Right kidney (tissue), 1 donor: ENCODE data around the gene COA8.
A peak's percentile ranks its signal among the peaks of the same experiment; 100 is the strongest.

Experiments
- DNase-seq: peaks from one replicate; pipeline ENCODE4 v3.0.0-alpha.2; 2016

The COA8 gene

GRCh38 chr14:103547455-103547940 is 15.3 kb upstream of the COA8 start:
- no peak for DNase-seq

DNA sequence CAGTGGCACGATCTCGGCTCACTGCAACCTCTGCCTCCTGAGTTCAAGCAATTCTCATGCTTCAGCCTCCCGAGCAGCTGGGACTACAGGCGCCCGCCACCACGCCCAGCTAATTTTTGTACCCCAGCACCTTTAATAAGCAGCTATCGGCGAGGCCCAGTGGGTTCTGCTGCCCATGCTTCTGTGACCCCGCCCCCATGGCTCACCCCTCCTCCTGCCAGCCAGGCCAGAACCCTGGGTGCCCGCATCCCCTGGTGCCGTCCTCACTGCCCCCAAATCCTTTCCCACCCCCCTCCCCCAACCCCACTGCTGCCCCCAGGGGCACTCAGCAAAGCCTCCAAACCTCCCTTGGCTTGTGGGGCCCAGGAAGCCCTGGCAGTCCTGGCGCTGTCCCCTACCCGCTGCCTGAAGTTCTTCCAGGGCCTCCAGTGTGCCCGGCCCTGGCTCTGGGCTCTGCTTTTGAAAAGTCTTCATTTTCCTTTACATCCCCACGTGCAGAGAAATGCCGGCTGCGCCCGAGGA is 14.8 kb upstream of the COA8 start:
- DNase-seq, result no peak

DNA sequence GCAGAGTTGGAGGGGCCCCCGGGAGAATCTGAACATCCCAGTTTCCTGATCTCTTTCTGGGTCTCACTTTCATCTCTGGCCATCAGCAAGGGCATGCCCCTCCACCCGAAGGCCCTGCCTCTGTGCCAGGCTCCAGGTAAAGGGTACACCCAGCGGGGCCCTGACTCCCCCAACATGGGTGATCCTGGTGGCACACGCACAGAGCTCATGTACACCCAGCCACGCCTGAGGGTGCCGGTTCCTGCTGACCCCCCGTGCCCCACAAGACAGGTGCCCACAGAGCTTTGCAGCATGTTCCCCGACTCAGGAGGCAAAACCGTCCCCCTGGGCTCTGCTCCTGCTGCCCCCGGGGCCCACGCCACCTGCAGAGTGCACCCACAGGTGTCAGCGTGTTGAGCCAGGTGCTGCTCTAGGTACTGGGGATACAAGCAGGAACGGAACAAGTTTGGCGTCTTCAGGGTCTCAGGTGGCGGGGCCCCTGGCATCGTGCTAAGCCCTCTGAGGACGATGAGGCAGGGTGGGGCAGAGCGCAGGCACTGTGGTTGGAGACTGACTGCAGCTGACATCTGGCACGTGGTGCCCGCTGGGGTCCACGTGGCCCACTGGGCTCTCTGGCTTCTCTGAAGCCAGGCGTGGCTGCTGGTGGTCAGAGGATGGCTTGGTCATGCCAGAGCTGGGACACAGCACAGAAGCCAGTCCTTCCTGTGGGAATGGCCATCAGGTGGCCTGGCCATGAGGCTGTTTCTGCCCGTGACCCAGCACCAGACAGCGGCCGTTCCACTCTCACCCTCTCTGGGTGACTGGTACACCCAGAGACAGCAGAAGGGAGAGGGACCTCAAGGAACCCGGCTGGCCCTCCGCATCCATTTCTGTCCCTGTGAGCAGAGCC is 14.1 kb upstream of the COA8 start:
- no peak for DNase-seq

- DNase-seq, result no peak
Measured at GRCh38 chr14:103549361-103550311, 13.1 kb upstream of the COA8 start.

- peak; percentile 74 for DNase-seq
Measured at GRCh38 chr14:103550451-103551337, 12.1 kb upstream of the COA8 start.

GRCh38 chr14:103551338-103551762 is 11.4 kb upstream of the COA8 start:
- peak; percentile 68 for DNase-seq

DNA sequence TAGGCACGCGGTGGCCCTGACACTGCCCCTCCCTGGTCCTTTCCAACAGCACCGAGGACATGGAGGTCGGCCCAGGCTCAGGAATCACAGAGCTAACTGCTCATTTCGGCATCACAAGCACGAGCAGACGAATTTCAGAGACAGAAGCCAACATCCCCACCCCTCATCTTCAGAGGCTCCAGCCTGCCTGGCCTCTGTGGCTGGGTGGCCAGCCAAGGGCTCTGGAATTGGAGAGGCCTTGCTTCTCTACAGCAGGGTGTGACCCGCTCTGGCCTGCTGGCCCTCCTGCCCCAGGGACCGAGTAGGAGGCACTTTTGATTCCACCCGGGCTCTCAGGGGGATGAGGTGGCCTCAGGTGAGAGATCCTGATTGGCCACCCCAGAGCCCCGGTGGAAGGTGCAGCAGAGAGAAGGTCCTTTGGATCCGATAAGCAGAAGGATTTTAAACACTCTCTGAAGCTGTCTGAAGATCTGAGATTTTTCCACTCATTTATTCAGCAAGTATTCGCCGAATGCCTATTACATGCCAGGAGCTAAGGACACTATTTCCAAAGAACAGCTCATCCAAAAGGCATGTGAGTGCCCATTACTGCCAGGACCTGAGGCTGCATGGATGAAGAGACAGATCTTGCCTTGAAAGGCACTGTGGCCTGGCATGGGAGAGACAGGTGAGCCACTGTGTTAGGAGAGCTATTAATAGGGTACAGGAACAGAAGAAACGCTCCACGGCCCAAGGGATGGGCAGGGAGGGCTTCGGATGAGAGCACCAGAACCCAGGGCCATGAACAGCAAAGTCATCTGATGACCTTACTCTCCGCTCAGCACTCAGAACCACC is 10.5 kb upstream of the COA8 start:
- DNase-seq, result no peak

DNA sequence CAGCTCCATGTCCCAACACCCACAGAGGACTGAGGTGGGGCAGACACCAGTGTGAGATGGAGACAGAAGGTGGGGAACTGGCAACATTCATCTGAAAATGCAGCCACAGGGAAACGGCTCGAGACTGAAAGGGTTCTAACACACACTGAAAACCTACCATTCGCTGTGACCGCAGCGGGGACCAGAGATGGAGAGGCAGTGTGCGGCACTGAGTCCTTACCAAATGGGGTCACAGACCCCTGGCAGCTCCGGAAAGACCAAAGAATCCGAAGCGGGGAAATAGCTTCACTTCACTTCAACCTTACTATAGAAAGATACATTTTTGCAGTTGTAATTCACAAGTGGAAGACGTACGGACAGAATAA is 9.9 kb upstream of the COA8 start:
- no peak for DNase-seq

DNA sequence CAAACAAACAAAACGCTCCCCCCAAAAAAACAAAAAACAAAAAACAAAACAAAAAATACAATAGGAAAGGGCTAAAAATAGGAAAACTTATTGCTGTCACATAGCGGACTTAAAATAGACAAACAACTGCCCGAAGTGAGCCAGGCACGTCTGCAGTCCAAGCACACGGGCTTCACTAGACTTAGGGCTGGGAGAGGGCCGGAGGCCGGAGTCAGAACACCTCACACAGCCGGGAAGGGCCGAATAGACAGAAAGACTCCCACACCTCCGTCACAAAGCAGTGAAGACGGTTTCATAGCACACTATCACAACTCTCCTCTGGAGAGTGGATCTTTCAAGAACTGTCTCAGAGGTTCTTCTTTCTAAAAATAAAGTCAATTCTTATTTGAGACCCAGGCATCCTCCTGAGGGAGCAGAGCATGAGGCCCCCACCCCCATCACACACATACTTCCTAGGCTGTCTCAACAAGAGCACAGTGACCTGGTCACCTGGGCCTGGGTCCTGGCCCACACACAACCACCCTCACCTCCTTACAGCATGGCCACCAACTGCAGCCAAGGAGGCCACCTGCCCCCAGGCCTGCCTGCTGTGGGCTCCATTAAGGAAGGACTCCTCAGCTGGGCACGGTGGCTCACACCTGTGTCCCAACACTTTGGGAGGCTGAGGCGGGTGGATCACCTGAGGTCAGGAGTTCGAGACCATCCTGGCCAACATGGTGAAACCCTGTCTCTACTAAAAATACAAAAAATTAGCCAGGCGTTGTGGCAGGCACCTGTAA is 7.0 kb upstream of the COA8 start:
- no peak for DNase-seq

DNA sequence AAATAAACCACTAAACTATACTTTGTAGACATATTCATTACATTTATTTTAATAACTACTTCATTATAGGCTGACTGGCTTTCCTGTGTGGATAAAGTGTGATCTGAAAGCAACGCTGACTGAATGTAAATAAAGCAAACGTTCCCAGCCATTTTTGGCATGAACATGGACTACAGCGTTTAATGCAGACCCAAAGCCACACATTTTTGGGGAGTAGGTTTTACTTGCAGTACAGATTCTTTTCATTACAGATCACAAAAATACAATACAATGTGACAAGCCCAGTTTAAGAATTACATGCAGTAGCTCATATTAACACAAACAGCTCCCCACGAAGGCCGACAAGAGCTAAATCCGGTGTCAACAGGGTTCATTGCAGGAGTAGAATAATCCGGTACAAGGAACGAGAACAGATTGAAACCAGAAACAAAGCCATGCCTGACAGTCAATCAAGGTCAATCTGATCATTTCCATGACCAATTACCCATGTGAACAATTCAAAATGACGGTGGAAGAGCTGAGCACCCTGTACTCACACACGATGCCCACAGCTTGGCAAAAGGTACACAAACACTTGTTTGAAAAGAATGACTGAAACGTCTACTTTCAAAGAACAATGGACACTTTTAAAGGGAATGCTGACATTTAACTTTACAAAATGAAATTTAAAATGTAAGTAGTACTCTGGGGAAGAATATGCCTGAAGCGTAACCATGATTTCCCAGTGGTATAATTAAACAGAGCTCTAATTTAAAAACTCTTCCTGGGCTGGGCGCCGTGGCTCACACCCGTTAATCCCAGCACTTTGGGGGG is 5.6 kb upstream of the COA8 start:
- no peak for DNase-seq

- peak; percentile 34 for DNase-seq
Measured at GRCh38 chr14:103558071-103558882, 4.5 kb upstream of the COA8 start.

- DNase-seq, result no peak
Measured at GRCh38 chr14:103559766-103560165, 3.0 kb upstream of the COA8 start.

DNA sequence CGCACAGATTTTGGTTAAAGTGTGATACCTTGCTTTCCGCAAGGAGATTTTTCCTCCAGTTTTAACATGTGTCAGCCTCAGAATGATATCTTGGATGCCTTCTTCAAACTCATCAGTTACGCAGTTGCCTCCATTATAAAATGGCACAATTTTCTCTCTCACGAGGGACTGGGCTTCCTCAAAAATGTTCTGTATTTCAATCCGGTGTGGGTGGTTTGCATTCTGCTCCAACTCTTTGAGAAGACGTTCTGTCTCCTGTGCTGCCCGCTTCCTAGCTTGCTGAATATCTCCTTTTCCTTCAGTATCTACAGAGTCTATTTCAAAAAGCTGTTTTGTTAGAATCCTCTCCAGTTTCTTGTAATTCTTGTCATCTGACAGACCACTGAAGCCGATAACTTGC is 2.1 kb upstream of the COA8 start:
- no peak for DNase-seq

DNA sequence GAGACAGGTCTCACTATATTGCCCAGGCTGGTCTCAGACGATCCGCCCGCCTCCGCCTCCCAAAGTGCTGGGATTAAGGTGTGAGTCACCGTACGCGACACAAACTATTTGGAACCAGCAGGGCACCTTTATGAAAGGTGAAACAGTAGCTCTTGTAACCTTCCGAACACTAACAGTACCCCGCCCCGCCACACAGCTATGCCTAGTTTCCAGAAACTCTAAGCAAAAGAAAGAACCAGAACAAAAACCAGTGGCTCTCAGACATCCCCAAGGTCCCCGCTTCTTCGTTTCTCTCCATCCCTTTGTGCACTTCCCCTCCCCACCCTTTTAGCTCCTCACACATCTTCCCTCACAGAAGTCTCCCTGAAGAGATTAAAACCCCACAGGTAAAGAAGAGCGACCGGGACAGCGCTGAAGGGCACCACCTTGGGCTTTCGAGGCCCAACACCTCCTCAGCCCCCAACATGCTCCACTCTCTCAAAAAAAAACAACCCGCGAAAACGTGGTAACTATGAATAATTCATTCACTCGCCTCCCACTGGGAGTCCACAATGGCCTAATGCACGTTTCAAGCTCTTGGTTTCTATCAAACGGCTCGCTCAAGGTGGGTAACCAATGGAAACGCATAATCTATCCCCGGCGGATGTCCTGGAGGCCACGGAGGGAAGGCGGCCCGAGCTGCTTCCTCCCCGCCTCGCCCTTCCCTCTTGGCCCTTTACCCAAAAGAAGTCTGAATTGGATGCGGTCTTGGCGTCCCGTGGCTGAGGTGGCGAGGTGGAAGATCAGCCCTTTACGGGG is 1.2 kb upstream of the COA8 start:
- DNase-seq, result peak; percentile 34

DNA sequence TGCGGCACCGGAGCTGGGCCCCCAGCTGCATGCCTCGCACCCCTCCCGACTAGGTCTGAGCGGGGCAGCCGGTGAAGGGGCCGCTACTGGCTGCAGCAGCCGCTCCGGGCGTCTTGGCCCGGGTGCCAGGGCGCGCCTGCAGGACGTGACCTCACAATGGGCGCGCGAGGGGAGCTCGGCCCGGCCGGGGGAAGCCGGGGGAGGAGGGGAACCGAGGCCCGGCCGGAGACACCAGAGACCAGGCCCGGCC is 656 bp upstream of the COA8 start:
- no peak for DNase-seq

GRCh38 chr14:103563226-103563620 is 463 bp downstream of the COA8 start:
- no peak for DNase-seq

- DNase-seq, result no peak
Measured at GRCh38 chr14:103563844-103564505, 1.2 kb downstream of the COA8 start.
